LHCN-M2 (cell line): ENCODE data around the gene MYH10. TPM values are rescaled to one million over a fixed set of nuclear protein-coding genes. Genes with fewer than 3 reads are reported as not detected.

Experiments
- DNase-seq: peaks from one replicate; pipeline ENCODE4 v3.0.0-alpha.2; 2012; ENCODE audit warnings: low read depth
- total RNA-seq: library from RNA; depleted of rRNA; stranded (reverse); fragments of >200 nt; gene quantifications from 2 replicates; pipeline ENCODE4 v1.2.3, GENCODE V29; 2014

MYH10 gene
- total RNA-seq, 1 experiment from 2014 or later: 40.4 TPM

GRCh38 chr17:8474826-8475225 lies 155.7 kb downstream of the MYH10 start:
- DNase-seq: no peak

DNA sequence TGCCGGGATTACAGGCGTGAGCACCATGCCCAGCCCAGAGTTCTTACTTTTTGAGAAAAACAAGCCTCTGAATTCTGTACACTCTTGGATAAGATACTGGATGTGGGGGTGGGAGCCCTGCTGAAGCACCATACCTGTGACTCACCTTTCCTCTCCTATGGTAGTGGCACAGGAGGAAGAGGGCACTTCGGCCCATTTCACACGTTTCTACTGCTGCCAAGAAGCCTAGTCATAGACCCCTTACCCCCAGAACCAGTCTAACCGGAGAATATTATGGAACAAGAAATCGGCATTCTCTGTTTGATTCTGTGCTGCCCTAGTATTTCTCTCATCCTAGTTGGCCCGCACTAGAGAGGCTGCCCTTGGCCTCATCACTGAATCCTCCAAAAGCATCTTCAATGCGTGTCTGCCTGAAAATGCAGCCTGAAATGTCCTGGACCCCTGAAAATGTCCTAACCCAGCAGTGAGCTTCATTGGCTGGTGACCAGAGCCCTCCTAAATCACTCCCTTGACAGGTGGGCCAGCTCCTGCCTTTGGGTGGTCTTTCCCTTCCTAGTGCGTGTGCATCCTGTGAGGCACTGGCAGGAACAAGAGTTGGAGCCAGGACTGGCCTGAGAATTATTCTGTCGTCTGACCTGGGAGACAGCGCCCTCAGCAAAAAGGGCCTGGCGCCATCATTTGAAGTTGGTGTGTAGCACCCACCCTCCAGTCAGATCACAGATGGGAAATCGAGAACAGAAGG lies 156.9 kb downstream of the MYH10 start:
- no peak for DNase-seq

DNA sequence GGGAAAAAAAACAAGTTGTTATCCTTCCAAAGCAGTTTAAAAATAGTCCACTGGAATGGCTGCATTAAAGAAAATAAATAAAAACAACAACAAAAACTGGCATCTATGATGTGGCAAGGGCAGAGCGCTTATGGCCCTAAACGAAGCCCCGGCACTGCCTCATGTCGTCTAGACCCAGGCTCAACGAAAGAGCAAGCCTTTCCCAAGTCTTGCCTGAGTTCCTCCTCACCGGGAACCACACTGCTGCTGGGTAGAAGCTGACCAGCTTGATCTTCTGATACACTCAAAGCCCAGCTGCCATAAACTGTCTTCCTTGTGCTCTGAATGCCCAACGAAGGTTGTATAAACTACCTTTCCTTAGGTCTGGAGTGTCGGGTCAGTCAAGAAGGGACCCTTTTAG lies 157.9 kb downstream of the MYH10 start:
- DNase-seq: no peak

GRCh38 chr17:8470447-8471047 lies 160.0 kb downstream of the MYH10 start:
- DNase-seq: no peak

- no peak for DNase-seq
Observed at GRCh38 chr17:8469964-8470363, 160.6 kb downstream of the MYH10 start.

GRCh38 chr17:8468980-8469379 lies 161.5 kb downstream of the MYH10 start:
- no peak for DNase-seq

- no peak for DNase-seq
Observed at GRCh38 chr17:8468127-8468526, 162.4 kb downstream of the MYH10 start.

DNA sequence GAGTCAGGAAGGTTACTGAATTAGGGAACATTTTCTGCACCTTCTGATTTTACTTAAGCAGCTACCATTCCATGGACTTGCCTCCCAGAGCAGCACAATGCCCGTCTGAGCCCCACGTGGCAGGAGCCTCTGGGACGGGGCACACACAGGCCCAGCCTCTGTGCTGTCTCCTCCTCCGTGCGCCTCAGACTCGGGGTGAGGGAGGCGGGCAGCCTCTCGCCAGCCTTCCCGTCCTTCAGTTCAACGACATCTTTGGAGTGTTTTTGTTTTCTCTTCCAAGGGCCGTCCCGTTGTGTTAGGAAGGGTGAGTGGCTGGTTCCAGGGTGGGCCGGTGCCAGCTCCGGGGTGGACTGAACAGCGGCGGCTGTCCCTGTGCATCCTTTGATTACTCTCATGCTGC lies 163.0 kb downstream of the MYH10 start:
- no peak for DNase-seq

GRCh38 chr17:8466873-8467272 lies 163.7 kb downstream of the MYH10 start:
- DNase-seq: no peak

DNA sequence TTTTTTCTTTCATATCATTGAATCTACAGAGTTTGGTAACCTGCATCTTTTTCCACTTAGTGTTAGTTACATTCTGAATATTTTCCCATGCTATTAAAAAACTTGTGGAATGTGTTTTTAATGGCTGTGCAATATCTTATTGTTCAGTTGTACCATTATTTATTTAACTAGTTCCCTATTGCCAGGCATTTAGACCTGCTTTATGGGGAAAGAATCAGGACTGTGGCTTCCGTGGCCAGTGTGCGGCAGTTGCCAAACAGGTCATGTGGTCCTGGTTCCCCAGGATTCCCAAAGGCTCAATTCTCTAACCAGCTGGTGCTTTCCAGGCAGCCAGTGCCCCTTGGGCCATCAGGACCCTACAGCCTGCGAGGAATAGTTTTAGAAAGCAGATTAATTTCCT lies 164.1 kb downstream of the MYH10 start:
- DNase-seq: peak; percentile 26

DNA sequence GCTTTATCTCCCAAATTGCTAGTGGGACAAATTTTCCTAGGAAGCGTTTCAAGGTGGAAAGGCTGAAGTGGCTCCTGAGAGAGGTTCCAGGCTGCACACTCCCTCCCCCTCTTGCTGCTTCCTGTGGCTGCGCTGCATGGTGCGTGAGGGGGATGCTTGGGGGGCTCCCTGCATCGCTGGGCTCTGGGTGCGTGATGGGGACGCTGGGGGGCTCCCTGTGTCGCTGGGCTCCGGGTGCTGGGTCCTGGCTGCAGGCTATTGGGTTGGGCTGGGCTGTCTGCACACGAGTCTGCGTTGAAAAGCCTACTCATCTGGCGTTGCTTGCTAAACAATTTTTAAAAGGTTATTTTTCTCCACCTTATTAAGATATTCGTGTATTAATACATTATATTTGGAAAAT lies 164.8 kb downstream of the MYH10 start:
- DNase-seq: no peak

GRCh38 chr17:8465356-8465755 lies 165.2 kb downstream of the MYH10 start:
- peak; percentile 53 for DNase-seq

- DNase-seq: no peak
Observed at GRCh38 chr17:8464941-8465340, 165.6 kb downstream of the MYH10 start.

DNA sequence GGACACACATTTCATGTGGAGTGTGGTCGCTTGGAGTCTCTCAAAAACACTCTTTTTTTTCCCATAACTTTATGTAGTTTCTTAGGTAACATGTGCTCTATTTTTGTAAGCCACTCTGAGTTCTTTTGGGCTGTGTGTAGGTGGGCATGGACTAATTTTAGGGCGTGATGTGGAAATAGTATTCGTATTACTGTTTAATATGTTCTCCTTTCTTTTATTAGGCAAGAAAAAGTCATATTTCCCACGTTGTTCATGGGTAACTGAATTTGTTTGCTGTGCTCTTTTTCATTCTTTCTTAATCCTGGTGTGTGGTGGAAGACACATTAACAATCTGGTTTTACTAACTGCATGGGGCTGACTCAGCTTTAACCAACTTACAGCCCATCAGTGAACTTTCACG lies 167.4 kb downstream of the MYH10 start:
- DNase-seq: peak; percentile 59

DNA sequence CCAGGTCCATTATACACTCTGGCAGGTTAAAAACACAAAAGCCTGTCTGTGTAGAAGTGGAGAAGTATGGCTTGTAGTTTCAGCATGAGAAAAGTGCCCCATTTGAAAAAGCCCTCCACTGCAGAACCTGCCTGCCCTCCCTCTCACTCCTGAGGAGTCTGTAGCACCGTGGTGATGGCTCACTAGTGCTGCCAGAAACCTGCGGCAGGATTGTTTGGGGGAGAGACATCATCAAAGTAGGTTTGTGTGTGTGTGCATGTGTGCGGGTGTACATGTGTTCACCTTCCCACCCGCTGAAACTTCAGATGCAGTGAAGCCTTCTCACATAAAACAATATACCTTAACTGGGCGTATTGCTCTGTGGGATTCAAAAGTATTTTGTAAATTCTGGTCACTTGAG lies 168.0 kb downstream of the MYH10 start:
- DNase-seq: no peak

DNA sequence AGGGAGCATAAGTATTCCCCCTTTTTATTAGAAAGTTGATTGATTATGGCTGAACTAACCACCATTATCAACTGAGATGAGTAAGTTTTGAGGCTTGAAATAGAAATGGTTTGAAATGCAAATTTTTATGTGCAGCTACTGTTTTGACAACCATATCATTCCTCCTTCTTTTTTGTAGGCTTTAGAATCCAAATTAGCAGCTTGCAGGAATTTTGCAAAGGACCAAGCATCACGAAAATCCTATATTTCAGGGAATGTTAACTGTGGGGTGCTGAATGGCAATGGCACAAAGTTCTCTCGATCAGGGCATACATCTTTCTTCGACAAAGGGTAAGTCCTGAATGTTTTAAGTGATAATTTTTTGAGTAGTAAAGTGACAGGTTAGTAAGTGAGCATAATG lies 170.7 kb downstream of the MYH10 start:
- no peak for DNase-seq

DNA sequence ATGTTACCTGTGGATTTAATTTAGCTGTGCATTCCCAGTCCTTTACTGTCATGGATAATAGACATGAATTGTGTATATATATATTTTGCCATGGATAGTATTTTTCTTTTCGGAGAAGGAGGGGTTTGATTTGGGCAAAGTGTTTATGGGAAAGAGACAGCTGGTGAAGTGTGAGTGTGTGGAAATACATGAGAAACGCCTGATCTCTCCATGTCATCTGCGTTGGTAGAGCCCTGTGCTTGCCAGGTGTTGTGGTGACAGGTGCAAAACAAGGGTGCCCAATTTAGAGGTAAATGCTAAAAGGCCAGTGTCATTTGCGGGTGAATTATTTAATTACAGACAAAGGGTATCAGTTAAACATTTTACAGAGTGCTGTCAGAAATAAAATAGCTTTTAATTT lies 171.4 kb downstream of the MYH10 start:
- DNase-seq: no peak

DNA sequence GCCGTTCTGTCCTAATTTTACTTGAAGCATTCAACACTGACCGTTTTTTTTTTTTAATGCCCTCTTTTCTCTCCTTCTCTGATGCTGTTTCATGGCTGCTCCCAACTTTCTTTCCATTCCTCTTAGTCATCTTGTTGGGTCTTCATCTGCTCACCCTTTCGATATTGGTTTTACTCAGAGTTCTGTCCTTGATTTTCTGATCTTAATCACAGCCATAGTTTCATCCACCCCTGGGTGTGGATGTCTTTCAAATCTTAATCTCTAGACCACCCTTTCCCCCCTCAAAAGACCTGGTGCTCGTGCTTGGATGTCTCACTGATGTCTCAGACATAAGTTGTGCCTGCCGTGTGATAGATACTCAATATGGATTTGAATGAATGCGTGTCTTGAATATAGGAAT lies 172.4 kb downstream of the MYH10 start:
- no peak for DNase-seq

- DNase-seq: no peak
Observed at GRCh38 chr17:8455665-8456209, 174.8 kb downstream of the MYH10 start.

DNA sequence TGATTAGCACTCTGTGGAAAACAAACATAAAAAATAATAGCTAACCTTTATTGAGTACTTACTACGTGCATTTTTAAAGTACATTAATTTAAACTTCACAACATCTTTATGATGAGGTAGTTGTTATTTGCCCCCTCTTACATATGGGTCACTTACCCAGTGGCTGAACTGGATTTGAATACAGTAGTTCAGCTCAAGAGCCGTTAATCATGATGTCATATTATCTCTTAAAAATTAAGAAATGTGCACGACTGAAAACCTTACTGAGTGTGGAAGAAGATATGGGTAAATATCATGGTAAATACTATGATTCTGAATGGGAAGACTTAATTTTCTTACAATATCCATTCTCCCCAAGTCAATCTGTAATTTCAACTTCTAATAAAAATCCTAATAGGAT lies 177.2 kb downstream of the MYH10 start:
- no peak for DNase-seq

GRCh38 chr17:8451933-8452614 lies 178.5 kb downstream of the MYH10 start:
- no peak for DNase-seq

- DNase-seq: no peak
Observed at GRCh38 chr17:8448310-8448709, 182.2 kb downstream of the MYH10 start.

GRCh38 chr17:8447799-8448198 lies 182.7 kb downstream of the MYH10 start:
- DNase-seq: no peak
